SK-N-SH (cell line): ENCODE measurements around the gene STARD13. TPM values are rescaled to one million over a fixed set of nuclear protein-coding genes. Genes with fewer than 3 reads are reported as not detected.

Source experiments
- CTCF ChIA-PET: fragments of 300-600, 350-600 bp; formaldehyde crosslinking; extraction: SDS; loops from one replicate; lab custom pipeline; 2021; lab: Yijun Ruan, JAX
- POLR2A ChIA-PET: fragments of 350-600 bp; sonication (Branson Sonifier 250); formaldehyde crosslinking; extraction: SDS; loops from one replicate; lab custom pipeline; 2020; ENCODE audit warnings: antibody characterized with exemption, inconsistent platforms; lab: Yijun Ruan, JAX
- DNase-seq: peaks from one replicate; pipeline ENCODE4 v3.0.0; 2012
- H2AFZ ChIP-seq: fragments of 200-600 bp; sonication (generic); 2 replicates; pipeline ENCODE4 v1.8.1; 2016; ENCODE audit warnings: antibody characterized with exemption, mild to moderate bottlenecking, low read depth
- H3F3A ChIP-seq: fragments of 200-600 bp; sonication (generic); replicated peaks from 2 replicates; pipeline ENCODE3; 2016; ENCODE audit warnings: antibody characterized with exemption, mild to moderate bottlenecking; ENCODE audit not compliant: insufficient read depth
- H3K27ac ChIP-seq, 2 experiments: fragments of 200-500 bp in 1 of 2; fragments of 200-600 bp in 1 of 2; sonication (Bioruptor generic) in 1 of 2; sonication (generic), shearing (Covaris generic) in 1 of 2; 2 replicates each; pipeline versions ENCODE4 v1.5.1 to v1.6.1; 2014 to 2016; ENCODE audit warnings: low read depth in 2 of 2, inconsistent platforms in 1 of 2, low read length in 1 of 2, mild to moderate bottlenecking in 1 of 2, mixed read lengths in 1 of 2
- H3K27me3 ChIP-seq: fragments of 200-600 bp; sonication (generic), shearing (Covaris generic); 2 replicates; pipeline ENCODE4 v1.6.1; 2016; ENCODE audit warnings: mixed run types; ENCODE audit not compliant: insufficient read depth
- H3K36me3 ChIP-seq, 2 experiments: fragments of 200-500 bp in 1 of 2; fragments of 200-600 bp in 1 of 2; sonication (Bioruptor generic) in 1 of 2; sonication (generic) in 1 of 2; replicated peaks in 1 of 2; 2 replicates each; pipeline versions ENCODE3 to v1.5.1; 2014 to 2016; ENCODE audit warnings: low read length in 1 of 2, mild to moderate bottlenecking in 1 of 2; ENCODE audit not compliant: insufficient read depth in 2 of 2, control insufficient read depth in 1 of 2
- H3K4me1 ChIP-seq, 2 experiments: fragments of 200-500 bp in 1 of 2; fragments of 200-600 bp in 1 of 2; sonication (Bioruptor generic) in 1 of 2; sonication (generic), shearing (Covaris generic) in 1 of 2; 2 replicates each; pipeline versions ENCODE4 v1.5.1 to v1.6.1; 2014 to 2016; ENCODE audit warnings: low read depth in 1 of 2, low read length in 1 of 2, mixed run types in 1 of 2; ENCODE audit not compliant: insufficient read depth in 2 of 2, control insufficient read depth in 1 of 2
- H3K4me2 ChIP-seq: fragments of 200-600 bp; sonication (generic), shearing (Covaris generic); 2 replicates; pipeline ENCODE4 v1.6.1; 2017; ENCODE audit warnings: mixed run types
- H3K4me3 ChIP-seq, 2 experiments: fragments of 200-500 bp in 1 of 2; fragments of 200-600 bp in 1 of 2; sonication (Bioruptor generic) in 1 of 2; sonication (generic), shearing (Covaris generic) in 1 of 2; 2 replicates each; pipeline versions ENCODE4 v1.5.1 to v1.8.1; 2014 to 2016; ENCODE audit warnings: low read depth in 2 of 2, inconsistent platforms in 1 of 2, low read length in 1 of 2, mild to moderate bottlenecking in 1 of 2, mixed read lengths in 1 of 2, moderate library complexity in 1 of 2
- H3K79me2 ChIP-seq: fragments of 200-600 bp; sonication (generic); 2 replicates; pipeline ENCODE4 v1.8.1; 2017; ENCODE audit warnings: mild to moderate bottlenecking; ENCODE audit not compliant: insufficient read depth
- H3K9ac ChIP-seq: fragments of 200-600 bp; sonication (generic); 2 replicates; pipeline ENCODE4 v1.6.1; 2017; ENCODE audit warnings: mixed run types
- H3K9me2 ChIP-seq: fragments of 200-600 bp; sonication (generic); 2 replicates; pipeline ENCODE4 v1.6.1; 2017; ENCODE audit warnings: mixed run types
- H3K9me3 ChIP-seq: fragments of 200-600 bp; sonication (generic); 2 replicates; pipeline ENCODE4 v1.6.1; 2017; ENCODE audit warnings: mixed run types, mild to moderate bottlenecking, moderate library complexity
- H4K20me1 ChIP-seq: fragments of 200-600 bp; sonication (generic); 2 replicates; pipeline ENCODE4 v1.6.1; 2017; ENCODE audit warnings: mild to moderate bottlenecking, mixed run types; ENCODE audit not compliant: insufficient read depth
- ELF1 ChIP-seq: IDR thresholded peaks from 2 replicates; pipeline ENCODE4 v1.4.0; 2012
- EP300 ChIP-seq, 2 experiments: IDR thresholded peaks; 2 replicates each; pipeline versions ENCODE4 v1.4.0 to v1.6.1; 2012; ENCODE audit warnings: borderline replicate concordance in 1 of 2, low read depth in 1 of 2, low read length in 1 of 2
- FOXJ3 ChIP-seq: sonication (generic); formaldehyde crosslinking; IDR thresholded peaks from 2 replicates; pipeline ENCODE4 v1.5.1; 2020; ENCODE audit warnings: mild to moderate bottlenecking, missing genetic modification reagents
- FOXM1 ChIP-seq: IDR thresholded peaks from 2 replicates; pipeline ENCODE4 v1.4.0; 2012; ENCODE audit warnings: low read depth, mild to moderate bottlenecking
- IRF3 ChIP-seq: fragments of 150-350 bp; IDR thresholded peaks from 2 replicates; pipeline ENCODE4 v1.6.1; 2016; ENCODE audit warnings: mild to moderate bottlenecking, low read depth, low read length
- JUND ChIP-seq: IDR thresholded peaks from 2 replicates; pipeline ENCODE4 v1.4.0; 2012
- MAX ChIP-seq: IDR thresholded peaks from 2 replicates; pipeline ENCODE4 v1.4.0; 2012; ENCODE audit warnings: low read depth
- NFIC ChIP-seq: IDR thresholded peaks from 2 replicates; pipeline ENCODE4 v1.4.0; 2012; ENCODE audit warnings: borderline replicate concordance
- NRF1 ChIP-seq: IDR thresholded peaks from 2 replicates; pipeline ENCODE4 v1.6.1; 2012; ENCODE audit warnings: low read depth, mild to moderate bottlenecking, low read length
- PBX3 ChIP-seq: IDR thresholded peaks from 2 replicates; pipeline ENCODE4; 2012
- RAD21 ChIP-seq: IDR thresholded peaks from 2 replicates; pipeline ENCODE4 v1.6.1; 2012; ENCODE audit warnings: mild to moderate bottlenecking, low read length
- REST ChIP-seq: IDR thresholded peaks from 2 replicates; pipeline ENCODE4 v1.6.1; 2012; ENCODE audit warnings: mild to moderate bottlenecking, low read depth, low read length, moderate library complexity
- TAF1 ChIP-seq: IDR thresholded peaks from 2 replicates; pipeline ENCODE4 v1.6.1; 2012; ENCODE audit warnings: low read depth, mild to moderate bottlenecking, low read length, moderate library complexity, borderline replicate concordance
- TCF12 ChIP-seq: IDR thresholded peaks from 2 replicates; pipeline ENCODE4 v1.4.0; 2012
- TEAD4 ChIP-seq: IDR thresholded peaks from 2 replicates; pipeline ENCODE4 v1.4.0; 2012; ENCODE audit warnings: mild to moderate bottlenecking, borderline replicate concordance; ENCODE audit not compliant: insufficient read depth
- YY1 ChIP-seq: IDR thresholded peaks from 2 replicates; pipeline ENCODE4 v1.4.0; 2012; ENCODE audit warnings: low read depth, mild to moderate bottlenecking
- ZBTB33 ChIP-seq: IDR thresholded peaks from 2 replicates; pipeline ENCODE4 v1.4.0; 2012; ENCODE audit warnings: low read depth, borderline replicate concordance
- WGBS: methylation state at CpG from one replicate; pipeline ENCODE4 v1.1.6; 2017; ENCODE audit warnings: low lambda C conversion rate; 5-methylcytosine and 5-hydroxymethylcytosine counted together
- polyA plus RNA-seq, 3 experiments: library from polyadenylated mRNA; depleted of rRNA; stranded (reverse); fragments of >200 nt; gene quantifications; 2 replicates each; pipeline ENCODE4 v1.2.3, GENCODE V29; 2012

Gene STARD13
- polyA plus RNA-seq, 1 of the 3 experiments (the other 2 are of a cell fraction), result 5.7 TPM

- TF ChIP-seq IRF3, result no peak
- TF ChIP-seq PBX3, result no peak
- TF ChIP-seq FOXJ3, result no peak
- TF ChIP-seq REST, result no peak
Observed at GRCh38 chr13:33252135-33252534, 33.4 kb downstream of the STARD13 start (continued).

GRCh38 chr13:33251131-33251661 is 34.4 kb downstream of the STARD13 start:
- Histone ChIP-seq H3K79me2 (peaks cover 73% of the 10 kb centered on the region), H4K20me1 (no peaks in the 10 kb centered on the region), H3K27me3 (no peaks in the 10 kb centered on the region), H2AFZ (no peak overlapping the region), H3K4me1 (peaks cover 14 to 19% of the 10 kb centered on the region in 2 experiments; a peak in 3 of 4 replicates), H3K9me3 (no peaks in the 10 kb centered on the region), H3K36me3 (no peaks in the 10 kb centered on the region), H3K27ac (peak overlapping the region; percentile 91), H3F3A (peaks cover 29% of the 10 kb centered on the region), H3K9me2 (no peaks in the 10 kb centered on the region), H3K4me2 (peak overlapping the region; percentile 43), H3K4me3 (peak overlapping the region in 1 of 2 experiments; percentile 20; a peak in 1 of 4 replicates), H3K9ac (peak overlapping the region; percentile 15; the same call in 1 of the 2 replicates)
- CTCF ChIA-PET, result interaction anchor here (1.0 to 1.2 kb wide), 3 partner anchors 17 to 23 kb away, joined by 3 to 4 read pairs (median 3); no protein-coding TSS in a partner anchor
- 4% methylated on average over 2 of the region's 2 CpGs for WGBS
- POLR2A ChIA-PET, result no interaction called here
- peak; percentile 54 for DNase-seq
- TF ChIP-seq NRF1 (no peak), IRF3 (no peak), ELF1 (no peak), YY1 (no peak), ZBTB33 (peak; percentile 73; the same call in 1 of the 2 replicates), RAD21 (no peak), MAX (peak; percentile 83), JUND (peak; percentile 98), TCF12 (peak; percentile 99), EP300 (IDR thresholded peaks at IDR 0.05; ENCODE audit: borderline replicate concordance in 1 of 2, low read depth in 1 of 2, low read length in 1 of 2) (peak; percentile 74 to 98), TAF1 (no peak; the same call in 1 of the 2 replicates), REST (0 out of 2 replicates have a peak, but pooled peaks have one; percentile 33), TEAD4 (peak; percentile 92), FOXM1 (peak; percentile 87; the same call in 1 of the 2 replicates), NFIC (peak; percentile 99)
